ENCODE results near the gene ELL. TPM values are rescaled to one million over a fixed set of nuclear protein-coding genes. Genes with fewer than 3 reads are reported as not detected.

Gene ELL
- total RNA-seq, 1 donor from 2014 or later = 7.9 TPM

Other genes with a start within 250 kb of the ELL start
- 0.49 TPM for gene IQCN, start 247.6 kb downstream of the ELL start, total RNA-seq
- 107 TPM for gene JUND, start 240.4 kb downstream of the ELL start, total RNA-seq
- gene LSM4, start 199.0 kb downstream of the ELL start, total RNA-seq = 94.8 TPM
- 38.8 TPM for gene PGPEP1, start 181.5 kb downstream of the ELL start, total RNA-seq
- 0.33 TPM for gene GDF15, start 135.9 kb downstream of the ELL start, total RNA-seq
- gene LRRC25, start 124.4 kb downstream of the ELL start, total RNA-seq = 2.4 TPM
- gene SSBP4, start 102.7 kb downstream of the ELL start, total RNA-seq = 30.8 TPM
- 24.1 TPM for gene ISYNA1, start 83.9 kb downstream of the ELL start, total RNA-seq
- gene FKBP8, start 21.5 kb upstream of the ELL start, total RNA-seq = 153 TPM
- 52.0 TPM for gene KXD1, start 35.8 kb upstream of the ELL start, total RNA-seq
- 643 TPM for gene UBA52, start 49.8 kb upstream of the ELL start, total RNA-seq
- gene REX1BD, start 66.7 kb upstream of the ELL start, total RNA-seq = 76.6 TPM
- gene CRLF1, start 84.7 kb upstream of the ELL start, total RNA-seq = 20.0 TPM
- gene TMEM59L, start 90.8 kb upstream of the ELL start, total RNA-seq = 1.5 TPM
- 6.2 TPM for gene KLHL26, start 115.0 kb upstream of the ELL start, total RNA-seq
- 9.7 TPM for gene CRTC1, start 161.6 kb upstream of the ELL start, total RNA-seq

All from left ventricle myocardium inferior (tissue), 1 donor.